Adrenal gland (tissue), 12 donors: ENCODE measurements around the gene LRRC8B. TPM values are rescaled to one million over a fixed set of nuclear protein-coding genes. Genes with fewer than 3 reads are reported as not detected.

Experiments used
- DNase-seq, 7 donors: peaks; one replicate each; pipeline ENCODE4 v3.0.0-alpha.2; 2019 to 2020
- H3K27ac ChIP-seq, 5 donors: fragments of 200-600 bp; sonication (generic) in 4 of 5; 1 replicate in 3 of 5; 2 replicates in 2 of 5; pipeline versions ENCODE4 v1.5.1 to v1.8.0; 2016 to 2020; ENCODE audit warnings: mild to moderate bottlenecking in 1 of 5
- H3K27me3 ChIP-seq: fragments of 200-600 bp; 2 replicates; pipeline ENCODE4 v1.8.0; 2021
- H3K36me3 ChIP-seq, 2 donors: fragments of 200-600 bp; replicated peaks in 1 of 2; 1 replicate in 1 of 2; 2 replicates in 1 of 2; pipeline versions ENCODE4 v1.5.1 to v1.8.0; 2018 to 2022
- H3K4me1 ChIP-seq, 2 donors: fragments of 200-600 bp; replicated peaks in 1 of 2; 1 replicate in 1 of 2; 2 replicates in 1 of 2; pipeline versions ENCODE4 v1.5.1 to v1.8.0; 2018 to 2021
- H3K4me3 ChIP-seq, 4 donors: fragments of 200-600 bp; sonication (generic) in 3 of 4; one replicate each; pipeline ENCODE4 v1.5.1; 2016 to 2018
- H3K9me3 ChIP-seq, 3 donors: fragments of 200-600 bp; sonication (generic) in 1 of 3; replicated peaks in 1 of 3; 1 replicate in 2 of 3; 2 replicates in 1 of 3; pipeline versions ENCODE4 v1.5.1 to v1.8.0; 2016 to 2021
- POLR2A ChIP-seq, 2 donors: fragments of 450-650 bp; IDR thresholded peaks; one replicate each; pipeline ENCODE4 v1.6.1; 2017; ENCODE audit warnings: antibody characterized with exemption in 2 of 2, mild to moderate bottlenecking in 2 of 2, moderate library complexity in 1 of 2
- WGBS, 4 donors: extraction: QIAGEN DNeasy Blood & Tissue Kit in 2 of 4; methylation state at CpG; one replicate each; pipeline versions ENCODE4 v1.1.5 to v1.1.7; 2013 to 2017; 5-methylcytosine and 5-hydroxymethylcytosine counted together
- intact Hi-C, 2 donors: fragments of 100-400 bp; cut with DNase I; formaldehyde crosslinking; loops; one replicate each; pipeline versions ENCODE4 v1.14.1 to v1.15.0; 2022 to 2023
- polyA plus RNA-seq, 3 donors: library from polyadenylated mRNA; stranded (reverse); fragments of 200-250 nt in 2 of 3; fragments of 350-450 nt in 1 of 3; fragmentation: Illumina TruSeq in 1 of 3; extraction: RNeasy Lipid Tissue Mini Kit (QIAGEN cat#74804) in 1 of 3; gene quantifications; one replicate each; pipeline ENCODE4 v1.2.3, GENCODE V29; 2013 to 2014
- total RNA-seq, 9 donors: library from RNA; depleted of rRNA in 4 of 9; stranded (reverse); fragments of >200 nt in 4 of 9; fragments of 120-200 nt in 1 of 9; fragmentation: NEBNext Ultra II Directional in 1 of 9; extraction: Animal tissue kit (Norgen Biotek cat#: 25700) in 1 of 9; gene quantifications; one replicate each; pipeline versions ENCODE4 v1.1.0 to v1.2.4, GENCODE V29; 2013 to 2023
- TF ChIP-seq, protein P1 (sequence below), 6 experiments: fragments of 450-650 bp in 4 of 6; fragments of 200-600 bp in 2 of 6; sonication (generic) in 1 of 6; IDR thresholded peaks; 1 replicate in 5 of 6; 2 replicates in 1 of 6; pipeline versions ENCODE4 v1.5.1 to v1.8.0; 2016 to 2021; ENCODE audit warnings: antibody characterized with exemption in 6 of 6, mild to moderate bottlenecking in 2 of 6, moderate library complexity in 1 of 6
- donor health status: healthy with polysubstance abuse.
- donor health status: Bipolar disorder and iron deficiency.
- donor health status: DM: yes; HTN: yes; CAD: no.
- donor health status: DM: no; HTN: no; CAD: no.
- donor health status: DM: no; HTN: no; CAD: no.
- donor health status: DM: yes; HTN: yes; CAD: no.

LRRC8B gene
- total and polyA plus RNA-seq, 12 donors = 7.7 to 69.6 (median 39.1) TPM

DNA sequence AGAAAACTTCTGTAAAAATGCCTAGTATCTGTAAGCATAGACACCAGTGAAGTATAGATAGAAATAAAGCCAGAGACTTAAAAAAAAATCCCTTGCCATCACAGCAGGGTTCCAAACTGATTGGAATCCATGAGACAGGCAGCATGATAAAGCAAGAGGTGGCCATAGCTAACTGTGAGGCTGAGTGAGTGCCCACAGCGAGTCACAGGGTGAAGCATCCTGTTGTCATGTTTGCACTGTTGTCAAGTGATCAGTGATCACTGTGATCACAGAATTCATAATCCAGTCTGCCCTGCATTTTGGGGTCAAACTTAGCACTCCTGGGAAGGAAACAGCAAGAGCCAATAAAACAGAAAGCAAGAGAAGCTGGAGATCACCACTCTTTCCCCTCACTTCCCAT, 33.3 kb downstream of the LRRC8B start:
- H3K4me3 ChIP-seq = no peak overlapping the region
- 90 to 100% (median 96%) methylated on average over 1 of the region's 1 CpG for WGBS, 4 donors
- H3K27me3 ChIP-seq = no peaks in the 10 kb centered on the region
- no peak for TF ChIP-seq POLR2A (IDR thresholded peaks at IDR 0.05)
- H3K36me3 ChIP-seq = no peaks in the 10 kb centered on the region
- no peak for DNase-seq
- intact Hi-C loops = no loop called here
- H3K27ac ChIP-seq = peak overlapping the region in 2 of 5 donors; percentile 85 to 86
- H3K9me3 ChIP-seq = no peaks in the 10 kb centered on the region
- H3K4me1 ChIP-seq = peaks cover 18 to 47% of the 10 kb centered on the region in 2 donors

GRCh38 chr1:89563957-89564604, 39.5 kb downstream of the LRRC8B start:
- Histone ChIP-seq H3K9me3 (no peaks in the 10 kb centered on the region), H3K4me3 (no peak overlapping the region), H3K27me3 (no peaks in the 10 kb centered on the region), H3K27ac (peak overlapping the region in 3 of 5 donors; percentile 16 to 86 (median 86)), H3K4me1 (peaks cover 13 to 47% of the 10 kb centered on the region in 2 donors), H3K36me3 (no peaks in the 10 kb centered on the region)
- 25 to 30% (median 25%) methylated on average over 3 of the region's 3 CpGs for WGBS, 4 donors
- intact Hi-C loops = no loop called here
- no peak for DNase-seq
- TF ChIP-seq, protein P1, sequence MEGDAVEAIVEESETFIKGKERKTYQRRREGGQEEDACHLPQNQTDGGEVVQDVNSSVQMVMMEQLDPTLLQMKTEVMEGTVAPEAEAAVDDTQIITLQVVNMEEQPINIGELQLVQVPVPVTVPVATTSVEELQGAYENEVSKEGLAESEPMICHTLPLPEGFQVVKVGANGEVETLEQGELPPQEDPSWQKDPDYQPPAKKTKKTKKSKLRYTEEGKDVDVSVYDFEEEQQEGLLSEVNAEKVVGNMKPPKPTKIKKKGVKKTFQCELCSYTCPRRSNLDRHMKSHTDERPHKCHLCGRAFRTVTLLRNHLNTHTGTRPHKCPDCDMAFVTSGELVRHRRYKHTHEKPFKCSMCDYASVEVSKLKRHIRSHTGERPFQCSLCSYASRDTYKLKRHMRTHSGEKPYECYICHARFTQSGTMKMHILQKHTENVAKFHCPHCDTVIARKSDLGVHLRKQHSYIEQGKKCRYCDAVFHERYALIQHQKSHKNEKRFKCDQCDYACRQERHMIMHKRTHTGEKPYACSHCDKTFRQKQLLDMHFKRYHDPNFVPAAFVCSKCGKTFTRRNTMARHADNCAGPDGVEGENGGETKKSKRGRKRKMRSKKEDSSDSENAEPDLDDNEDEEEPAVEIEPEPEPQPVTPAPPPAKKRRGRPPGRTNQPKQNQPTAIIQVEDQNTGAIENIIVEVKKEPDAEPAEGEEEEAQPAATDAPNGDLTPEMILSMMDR (IDR thresholded peaks at IDR 0.05) = no peak
- TF ChIP-seq POLR2A (IDR thresholded peaks at IDR 0.05) = no peak

- Histone ChIP-seq H3K27ac (peak overlapping the region in 4 of 5 donors; percentile 80 to 97 (median 86)), H3K9me3 (no peaks in the 10 kb centered on the region), H3K4me3 (no peak overlapping the region), H3K36me3 (no peaks in the 10 kb centered on the region), H3K27me3 (no peaks in the 10 kb centered on the region), H3K4me1 (peaks cover 13 to 47% of the 10 kb centered on the region in 2 donors)
- intact Hi-C loops = no loop called here
- WGBS, 4 donors = 94 to 96% (median 95%) methylated on average over 6 of the region's 6 CpGs
- no peak for DNase-seq
- TF ChIP-seq, protein P1 (IDR thresholded peaks at IDR 0.05) = no peak
- TF ChIP-seq POLR2A (IDR thresholded peaks at IDR 0.05) = no peak
Measured at GRCh38 chr1:89565521-89565920, 40.9 kb downstream of the LRRC8B start.

GRCh38 chr1:89566761-89567174, 42.1 kb downstream of the LRRC8B start:
- Histone ChIP-seq H3K9me3 (no peaks in the 10 kb centered on the region), H3K36me3 (no peaks in the 10 kb centered on the region), H3K4me1 (peaks cover 13 to 47% of the 10 kb centered on the region in 2 donors), H3K27me3 (no peaks in the 10 kb centered on the region), H3K4me3 (peak overlapping the region in 1 of 4 donors; percentile 7), H3K27ac (peak overlapping the region; percentile 80 to 97 (median 86))
- TF ChIP-seq, protein P1 (IDR thresholded peaks at IDR 0.05) = no peak
- TF ChIP-seq POLR2A (IDR thresholded peaks at IDR 0.05) = peak in 1 of 2 donors; percentile 71
- peak; percentile 62 to 92 (median 77) for DNase-seq
- 9 to 23% (median 14%) methylated on average over 6 of the region's 6 CpGs for WGBS, 4 donors
- intact Hi-C loops = no loop called here

GRCh38 chr1:89567797-89568196, 43.2 kb downstream of the LRRC8B start:
- Histone ChIP-seq H3K36me3 (no peaks in the 10 kb centered on the region), H3K9me3 (no peaks in the 10 kb centered on the region), H3K4me1 (peaks cover 13 to 47% of the 10 kb centered on the region in 2 donors), H3K27ac (peak overlapping the region in 4 of 5 donors; percentile 80 to 97 (median 86)), H3K4me3 (no peak overlapping the region), H3K27me3 (no peaks in the 10 kb centered on the region)
- 36 to 58% (median 53%) methylated on average over 3 of the region's 3 CpGs for WGBS, 4 donors
- no peak for DNase-seq
- intact Hi-C loops = no loop called here
- TF ChIP-seq, protein P1 (IDR thresholded peaks at IDR 0.05) = no peak
- no peak for TF ChIP-seq POLR2A (IDR thresholded peaks at IDR 0.05)
